Activated T-cell treated with anti-CD3 and anti-CD28 coated beads for 48 hours (primary cell): Measurements from ENCODE around the gene TXNDC12.
"Not testable (repeated sequence)": the region's sequence is repeated elsewhere in the genome, so short reads cannot be mapped to it uniquely, and the experiment has no call there.

Experiments used
- DNase-seq: peaks from one replicate; pipeline ENCODE4 v3.0.0-alpha.2; 2020; ENCODE audit warnings: low read depth

The TXNDC12 gene

DNA sequence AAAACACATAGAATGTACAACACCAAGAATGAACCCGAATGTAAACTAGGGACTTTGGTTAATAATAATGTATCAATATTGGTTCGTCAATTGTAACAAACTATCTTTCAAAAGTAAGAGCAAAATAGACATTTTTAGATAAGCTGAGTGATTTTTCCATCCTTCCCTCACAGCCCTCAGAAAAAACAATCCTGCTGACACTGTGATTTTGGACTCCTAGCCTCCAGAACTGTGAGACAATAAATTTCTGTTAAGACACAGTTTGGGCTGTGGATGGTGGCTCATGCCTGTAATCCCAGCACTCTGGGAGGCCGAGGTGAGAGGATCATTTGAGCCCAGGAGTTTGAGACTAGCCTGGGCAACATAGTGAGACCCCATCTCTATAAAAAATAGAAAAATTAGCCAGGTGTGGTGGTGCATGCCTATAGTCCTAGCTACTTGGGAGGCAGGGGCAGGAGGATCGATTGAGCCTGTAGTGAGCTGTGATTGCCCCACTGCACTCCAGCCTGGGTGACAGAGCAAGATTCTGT is 9.3 kb downstream of the TXNDC12 start:
- not testable (repeated sequence) for DNase-seq

DNA sequence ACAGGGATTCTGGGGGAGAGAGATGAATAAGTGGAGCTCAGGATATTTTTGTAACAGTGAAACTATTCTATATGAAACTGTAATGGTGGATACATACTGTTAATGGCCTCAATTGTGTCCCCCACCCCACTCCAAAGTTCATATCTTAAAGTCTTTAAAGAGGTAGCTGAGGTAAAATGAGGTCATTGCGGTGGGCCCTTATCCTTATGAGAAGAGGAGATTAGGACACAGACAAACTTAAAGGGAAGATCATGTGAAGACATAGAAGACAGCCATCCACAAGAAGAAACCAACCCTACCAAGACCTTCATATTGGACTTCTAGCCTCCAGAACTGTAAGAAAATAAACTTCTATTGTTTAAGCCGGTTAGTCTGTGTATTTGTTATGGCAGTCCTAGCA is 9.8 kb downstream of the TXNDC12 start:
- no peak for DNase-seq

DNA sequence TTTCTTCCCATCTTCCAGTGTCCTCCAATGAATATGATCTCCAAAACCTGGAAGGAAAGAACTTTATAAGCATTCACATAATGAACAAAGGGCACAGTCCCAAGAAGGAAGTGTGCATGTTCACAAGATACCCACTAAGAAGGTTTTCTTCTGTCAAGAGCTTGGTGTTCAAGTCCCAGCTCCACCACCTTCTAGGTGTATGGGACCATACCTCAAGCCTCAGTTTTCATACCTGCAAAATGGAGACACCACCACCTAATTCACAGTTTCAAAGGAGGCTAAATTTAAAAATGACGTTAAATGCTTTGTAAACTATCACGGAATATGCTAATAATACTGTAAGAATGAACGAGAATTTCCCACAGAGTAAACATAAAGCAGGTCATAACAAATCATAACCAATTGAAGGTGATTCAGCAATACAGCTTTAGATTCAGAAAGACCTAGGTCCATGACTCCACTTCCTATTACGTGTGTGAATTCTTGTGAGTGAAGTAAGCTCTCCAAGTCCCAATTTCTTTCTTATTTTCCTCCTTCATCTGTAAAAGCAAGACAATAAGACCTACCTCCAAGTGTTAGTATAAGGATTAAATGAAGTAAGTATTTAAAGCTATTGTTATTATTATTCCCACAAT is 13.3 kb downstream of the TXNDC12 start:
- DNase-seq = no peak

- no peak for DNase-seq
Measured at GRCh38 chr1:52037909-52038308, 17.1 kb downstream of the TXNDC12 start.

DNA sequence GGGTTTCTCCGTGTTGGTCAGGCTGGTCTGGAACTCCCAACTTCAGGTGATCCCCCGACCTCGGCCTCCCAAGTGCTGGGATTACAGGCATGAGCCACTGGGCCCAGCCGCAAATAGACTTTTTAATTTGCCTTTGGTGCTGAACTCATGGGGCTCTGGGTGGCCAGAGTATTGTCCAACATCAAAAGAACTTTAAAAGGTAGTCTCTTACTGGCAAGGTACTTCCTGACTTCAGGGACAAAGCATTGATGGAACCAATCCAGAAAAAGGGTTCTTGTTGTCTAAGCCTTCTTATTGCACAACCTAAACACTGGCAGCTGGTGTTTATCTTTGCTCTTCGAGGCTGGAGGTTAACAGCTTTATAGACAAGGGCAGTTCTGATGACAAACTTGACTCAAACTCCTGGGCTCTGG is 17.6 kb downstream of the TXNDC12 start:
- DNase-seq = no peak

DNA sequence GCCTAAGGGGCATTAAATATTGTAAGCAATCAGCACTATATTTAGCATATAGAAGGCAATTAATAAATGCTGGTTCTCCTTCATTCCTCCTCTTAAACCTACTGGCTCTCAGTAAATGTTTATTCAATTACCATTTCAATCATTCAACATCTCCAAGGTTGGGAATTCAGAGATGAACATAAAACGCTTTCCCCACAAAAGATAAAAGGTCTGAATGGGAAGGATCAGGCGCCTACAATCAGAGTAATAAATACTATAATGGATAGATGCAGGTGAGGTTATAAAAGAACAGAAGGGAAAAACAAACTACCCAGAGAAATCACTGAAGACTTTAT is 21.0 kb downstream of the TXNDC12 start:
- no peak for DNase-seq

- DNase-seq = peak; percentile 79
Measured at GRCh38 chr1:52033190-52034049, 21.6 kb downstream of the TXNDC12 start, which contains the start of gene KTI12. Gene KTI12, minus strand, starts transcription at chr1:52033810. Its CDS starts 49 bp downstream, at chr1:52033761.

GRCh38 chr1:52032785-52033131 is 22.2 kb downstream of the TXNDC12 start:
- DNase-seq = peak; percentile 16

DNA sequence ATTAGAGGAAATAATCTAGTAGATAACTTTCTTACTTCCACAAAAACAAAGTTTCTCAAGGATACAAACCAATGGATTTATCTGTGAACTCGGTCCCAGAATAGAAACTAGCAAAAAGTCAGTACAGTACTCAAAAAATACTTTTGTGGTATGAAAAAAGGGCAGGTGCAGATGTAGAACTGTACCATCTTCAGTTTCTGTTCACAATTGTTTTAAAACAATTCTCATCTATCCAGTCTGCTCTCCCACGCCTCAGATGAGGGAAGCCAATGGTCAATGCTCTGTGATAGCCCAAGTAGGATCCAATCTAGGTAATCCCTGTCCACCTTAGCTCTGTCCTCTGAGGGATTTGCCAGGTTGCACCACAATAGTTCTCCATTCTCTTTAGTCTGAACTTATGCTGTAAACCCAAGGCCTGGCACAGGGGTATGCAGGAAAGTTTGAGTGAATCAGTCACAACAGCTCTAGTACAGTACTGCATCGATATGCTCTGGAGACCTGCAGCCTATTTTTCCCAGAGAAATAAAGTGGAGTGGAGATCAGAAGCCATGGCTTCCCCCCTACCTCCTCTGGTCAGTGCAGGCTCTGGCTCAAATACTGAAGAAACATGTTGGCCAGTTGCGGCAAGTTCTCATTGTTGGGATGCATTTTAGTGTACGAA is 22.7 kb downstream of the TXNDC12 start:
- no peak for DNase-seq

- DNase-seq = not testable (repeated sequence)
Measured at GRCh38 chr1:52028839-52029238, 26.2 kb downstream of the TXNDC12 start.

DNA sequence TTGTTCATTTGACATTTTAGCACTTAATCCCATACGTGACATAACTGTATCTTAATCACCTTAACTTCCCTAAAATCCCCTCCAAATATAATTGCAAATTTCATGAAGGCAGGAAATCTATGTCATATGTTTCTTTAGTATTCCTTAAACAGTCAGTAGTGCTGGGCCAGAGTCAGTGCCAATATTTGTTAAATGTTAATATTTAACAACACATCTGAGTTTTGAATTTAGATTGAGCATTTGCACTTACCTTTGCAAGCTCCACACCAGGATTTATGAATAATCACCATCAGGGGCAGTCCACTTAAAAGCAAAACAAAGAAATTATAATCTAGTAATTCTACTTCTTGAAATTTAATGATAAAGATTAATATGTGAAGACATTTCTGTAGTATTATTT is 26.7 kb downstream of the TXNDC12 start:
- DNase-seq = no peak

DNA sequence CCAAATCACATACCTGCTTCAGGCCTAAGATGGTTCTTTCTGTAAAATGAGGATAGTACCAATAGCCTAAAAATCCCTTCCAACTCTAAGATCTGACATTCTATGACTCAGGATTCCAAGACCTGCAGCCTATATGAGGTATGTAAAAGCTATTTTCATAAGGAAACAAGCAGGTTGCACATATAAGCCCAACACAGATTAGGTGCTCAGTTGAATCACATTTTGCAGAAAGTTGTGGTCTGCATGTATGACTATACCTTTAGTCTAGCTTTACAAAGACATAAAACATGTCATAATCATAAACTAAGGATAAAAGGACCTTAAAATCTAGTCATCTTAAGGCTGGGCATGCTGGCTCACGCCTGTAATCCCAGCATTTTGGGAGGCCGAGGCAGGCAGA is 28.7 kb downstream of the TXNDC12 start:
- no peak for DNase-seq

- no peak for DNase-seq
Measured at GRCh38 chr1:52022133-52022532, 32.9 kb downstream of the TXNDC12 start.

- no peak for DNase-seq
Measured at GRCh38 chr1:52008071-52008809, 46.8 kb downstream of the TXNDC12 start.

- no peak for DNase-seq
Measured at GRCh38 chr1:52007215-52008002, 47.6 kb downstream of the TXNDC12 start.

DNA sequence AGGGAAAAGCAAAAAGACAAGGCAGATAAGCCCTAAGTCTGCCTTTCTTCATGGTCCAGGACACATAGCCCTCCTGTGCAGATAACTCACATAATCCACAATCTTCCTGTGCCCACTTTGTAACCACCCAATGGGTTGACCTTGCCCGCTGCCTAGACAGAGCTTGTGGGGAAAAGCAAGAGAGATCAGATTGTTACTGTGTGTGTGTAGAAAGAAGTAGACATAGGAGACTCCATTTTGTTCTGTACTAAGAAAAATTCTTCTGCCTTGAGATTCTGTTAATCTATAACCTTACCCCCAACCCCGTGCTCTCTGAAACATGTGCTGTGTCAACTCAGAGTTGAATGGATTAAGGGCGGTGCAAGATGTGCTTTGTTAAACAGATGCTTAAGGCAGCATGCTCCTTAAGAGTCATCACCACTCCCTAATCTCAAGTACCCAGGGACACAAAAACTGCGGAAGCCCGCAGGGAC is 48.9 kb downstream of the TXNDC12 start:
- DNase-seq = not testable (repeated sequence)

DNA sequence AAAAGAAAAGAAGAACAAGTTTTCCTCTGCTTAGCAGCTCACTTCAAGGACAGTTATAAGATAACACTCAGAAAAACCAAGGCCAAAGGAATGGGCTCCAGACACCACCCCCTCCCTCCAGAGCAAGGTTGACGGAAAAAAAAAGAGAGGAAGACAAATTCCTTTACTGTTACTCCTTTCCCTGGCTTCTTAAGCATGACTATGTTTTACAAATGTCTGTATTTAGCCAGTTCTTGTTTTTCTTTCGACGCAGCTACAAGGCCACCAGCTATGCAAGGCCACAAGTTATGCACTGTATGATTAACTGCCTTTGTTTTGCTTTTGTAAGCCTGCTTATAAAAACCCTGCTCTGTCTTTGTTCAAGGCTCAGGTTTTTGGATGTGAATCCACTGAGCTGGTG is 49.4 kb downstream of the TXNDC12 start:
- not testable (repeated sequence) for DNase-seq

DNA sequence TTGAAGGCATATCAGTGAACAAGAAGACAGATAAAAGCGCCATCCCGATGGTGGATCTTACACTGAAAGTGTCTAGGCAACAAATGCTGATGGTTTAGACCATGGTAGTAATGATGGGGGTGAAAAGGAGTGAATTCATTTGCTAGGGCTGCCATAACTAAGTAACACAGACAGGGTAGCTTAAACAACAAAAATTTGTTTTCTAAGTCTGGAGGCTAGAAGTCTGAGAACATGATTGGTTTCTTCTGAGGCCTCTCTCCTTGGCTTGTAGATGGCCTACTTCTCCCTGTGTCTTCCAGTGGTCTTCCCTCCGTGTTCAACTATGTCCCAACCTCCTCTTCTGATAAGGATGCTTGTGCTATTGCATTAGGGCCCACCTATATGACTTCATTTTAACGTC is 51.1 kb downstream of the TXNDC12 start:
- no peak for DNase-seq

DNA sequence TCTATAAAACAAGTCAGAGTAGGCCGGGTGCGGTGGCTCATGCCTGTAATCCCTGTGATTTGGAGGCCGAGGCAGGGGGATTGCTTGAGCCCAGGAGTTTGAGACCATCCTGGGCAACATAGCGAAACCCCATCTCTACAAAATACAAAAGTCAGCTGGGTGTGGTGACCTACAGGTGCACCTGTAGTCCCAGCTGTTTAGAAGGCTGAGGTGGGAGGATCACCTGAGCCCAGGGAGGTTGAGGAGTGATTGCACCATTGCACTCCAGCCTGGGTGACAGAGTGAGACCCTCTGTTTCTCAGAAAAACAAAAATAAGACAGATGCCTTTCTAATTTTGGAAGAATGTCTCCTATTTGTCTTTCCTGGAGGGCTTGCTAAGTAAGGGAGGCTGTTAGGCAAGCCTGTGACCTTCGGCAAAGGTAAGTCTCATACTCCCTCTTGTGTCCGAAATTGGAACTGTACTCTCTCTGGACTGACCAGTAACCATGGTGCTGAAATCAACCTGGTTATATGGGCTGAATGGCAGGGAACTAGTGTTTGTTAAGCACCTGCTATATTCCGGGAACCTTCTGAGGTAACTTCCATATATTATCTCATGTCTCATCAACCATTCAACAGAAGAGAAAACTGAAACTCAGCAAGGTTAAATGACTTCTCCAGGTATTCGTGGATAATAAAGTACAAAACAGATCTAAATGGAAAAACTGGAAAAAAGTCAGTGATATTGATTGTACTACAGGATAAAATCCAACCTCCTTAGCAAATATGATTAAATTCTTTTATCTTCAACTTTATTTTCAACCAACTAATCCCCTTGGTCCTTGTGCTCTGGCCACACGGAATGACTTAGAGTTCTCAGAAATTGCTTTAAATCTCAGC is 52.7 kb downstream of the TXNDC12 start:
- peak; percentile 2 for DNase-seq

- DNase-seq = no peak
Measured at GRCh38 chr1:51998701-51999100, 56.3 kb downstream of the TXNDC12 start.
